GM12878 (cell line): Measurements from ENCODE around the gene CCP110. TPM values are rescaled to one million over a fixed set of nuclear protein-coding genes. Genes with fewer than 3 reads are reported as not detected.

Experiments used
- ATAC-seq: fragments of 200-7000 bp; cut with Tn5 transposase; 3 replicates; pipeline ENCODE4 v1.9.1; 2020; ENCODE audit warnings: mild to moderate bottlenecking, moderate library complexity
- BruUV-seq: library from RNA; stranded (reverse); fragments of 400-500 nt; replicated peaks from 2 replicates; lab custom pipeline; 2021; lab: Mats Ljungman, UMichigan
- CTCF ChIA-PET: fragments of 300-600 bp; sonication (Branson Sonifier 250); formaldehyde crosslinking; extraction: SDS; loops from one replicate; lab custom pipeline; 2021; ENCODE audit warnings: inconsistent platforms; lab: Yijun Ruan, JAX
- POLR2A ChIA-PET: fragments of 350-600 bp; formaldehyde crosslinking; extraction: SDS; loops from one replicate; lab custom pipeline; 2021; ENCODE audit warnings: inconsistent platforms; lab: Charles Lee
- RAD21 ChIA-PET: fragments of 300-600 bp; sonication (Branson Sonifier 250); formaldehyde crosslinking; loops from one replicate; lab custom pipeline; 2023; ENCODE audit warnings: antibody characterized with exemption; ENCODE audit not compliant: unreplicated experiment; lab: Charles Lee
- SMC1A ChIA-PET: fragments of 300-600 bp; sonication (Branson Sonifier 250); formaldehyde crosslinking; loops from one replicate; lab custom pipeline; 2023; ENCODE audit not compliant: unreplicated experiment, uncharacterized antibody; lab: Charles Lee
- DNase-seq: peaks from one replicate; pipeline ENCODE4 v3.0.0-alpha.2; 2011; ENCODE audit warnings: low read depth, low spot score
- FAIRE-seq: peaks from 3 replicates; lab custom pipeline; 2011; peaks lifted over from hg19 to GRCh38; lab: Jason Lieb, UNC
- H2AFZ ChIP-seq: 2 replicates; pipeline ENCODE4 v1.6.0; 2011; ENCODE audit warnings: low read depth, low read length, control low read depth; ENCODE audit not compliant: control insufficient read depth
- H3K27ac ChIP-seq: 2 replicates; pipeline ENCODE4 v1.5.1; 2011; ENCODE audit warnings: control low read depth; ENCODE audit not compliant: control insufficient read depth, insufficient read depth
- H3K27me3 ChIP-seq, 2 experiments: replicated peaks in 1 of 2; 2 replicates each; pipeline versions ENCODE4 v1.6.0 to v1.6.1; 2011; ENCODE audit warnings: low read length in 1 of 2; ENCODE audit not compliant: control insufficient read depth in 2 of 2, insufficient read depth in 2 of 2
- H3K36me3 ChIP-seq, 2 experiments: 2 replicates each; pipeline ENCODE4 v1.5.1; 2011; ENCODE audit warnings: low read length in 1 of 2; ENCODE audit not compliant: control insufficient read depth in 2 of 2, insufficient read depth in 2 of 2
- H3K4me1 ChIP-seq: 2 replicates; pipeline ENCODE4 v1.6.1; 2011; ENCODE audit warnings: mild to moderate bottlenecking, low read length, moderate library complexity, mixed read lengths; ENCODE audit not compliant: control insufficient read depth, insufficient read depth
- H3K4me2 ChIP-seq: 2 replicates; pipeline ENCODE4 v1.6.0; 2011; ENCODE audit warnings: control low read depth; ENCODE audit not compliant: control insufficient read depth, insufficient read depth
- H3K4me3 ChIP-seq: fragments of 200-600 bp; sonication (generic); 2 replicates; pipeline ENCODE4 v1.5.1; 2016
- H3K79me2 ChIP-seq: 2 replicates; pipeline ENCODE4 v1.6.0; 2011; ENCODE audit warnings: low read length; ENCODE audit not compliant: control insufficient read depth, insufficient read depth
- H3K9ac ChIP-seq: 2 replicates; pipeline ENCODE4 v1.8.0; 2011; ENCODE audit warnings: low read length, control low read depth, mixed read lengths; ENCODE audit not compliant: control insufficient read depth, insufficient read depth
- H3K9me3 ChIP-seq: replicated peaks from 3 replicates; pipeline ENCODE4 v1.5.1; 2011; ENCODE audit warnings: mild to moderate bottlenecking, low read length; ENCODE audit not compliant: control insufficient read depth, insufficient read depth
- H4K20me1 ChIP-seq: 2 replicates; pipeline ENCODE4 v1.6.0; 2011; ENCODE audit not compliant: control insufficient read depth, insufficient read depth
- BHLHE40 ChIP-seq, 2 experiments: fragments of 450-650 bp in 1 of 2; IDR thresholded peaks; 2 replicates each; pipeline ENCODE4 v1.6.1; 2011 to 2017; ENCODE audit warnings: low read depth in 2 of 2, borderline replicate concordance in 1 of 2, improper control_type of control experiment in 1 of 2, low read length in 1 of 2, mild to moderate bottlenecking in 1 of 2
- BRCA1 ChIP-seq: IDR thresholded peaks from 2 replicates; pipeline ENCODE4 v1.6.1; 2011; ENCODE audit warnings: low read depth, low read length, improper control_type of control experiment
- FOXK2 ChIP-seq: fragments of 450-650 bp; IDR thresholded peaks from 2 replicates; pipeline ENCODE4 v1.6.1; 2017; ENCODE audit warnings: mild to moderate bottlenecking, moderate library complexity
- IRF3 ChIP-seq: fragments of 450-650 bp; IDR thresholded peaks from 2 replicates; pipeline ENCODE4 v1.6.1; 2014; ENCODE audit warnings: mild to moderate bottlenecking
- JUND ChIP-seq: IDR thresholded peaks from 2 replicates; pipeline ENCODE4 v1.6.1; 2012; ENCODE audit warnings: low read depth, mild to moderate bottlenecking, low read length, improper control_type of control experiment, moderate library complexity
- KDM1A ChIP-seq: fragments of 200-600 bp; sonication (generic); IDR thresholded peaks from 2 replicates; pipeline ENCODE4 v1.6.1; 2016; ENCODE audit warnings: borderline replicate concordance
- NR2C1 ChIP-seq: fragments of 450-650 bp; IDR thresholded peaks from 2 replicates; pipeline ENCODE4 v1.6.1; 2017; ENCODE audit warnings: antibody characterized with exemption, mild to moderate bottlenecking, moderate library complexity
- RELA ChIP-seq: fragments of 450-650 bp; IDR thresholded peaks from 2 replicates; pipeline ENCODE4 v1.8.0; 2014; ENCODE audit warnings: borderline replicate concordance; ENCODE audit not compliant: partially characterized antibody
- SUPT20H ChIP-seq: IDR thresholded peaks from 2 replicates; pipeline ENCODE4 v1.6.1; 2011; ENCODE audit warnings: low read depth, mild to moderate bottlenecking, low read length, moderate library complexity, borderline replicate concordance; ENCODE audit not compliant: control insufficient read depth
- USF1 ChIP-seq: IDR thresholded peaks from 2 replicates; pipeline ENCODE4 v1.6.1; 2011; ENCODE audit warnings: borderline replicate concordance, low read depth, mild to moderate bottlenecking, moderate library complexity, mixed read lengths, low read length; ENCODE audit not compliant: insufficient read depth; ENCODE audit errors: extremely low read length
- ZBTB4 ChIP-seq: fragments of 450-650 bp; formaldehyde crosslinking; IDR thresholded peaks from 2 replicates; pipeline ENCODE4 v1.4.0; 2022; ENCODE audit warnings: mild to moderate bottlenecking, moderate library complexity
- ZNF384 ChIP-seq: IDR thresholded peaks from 2 replicates; pipeline ENCODE4 v1.6.1; 2012; ENCODE audit warnings: low read depth, mild to moderate bottlenecking, low read length, improper control_type of control experiment, borderline replicate concordance
- WGBS: methylation state at CpG from one replicate; pipeline ENCODE4 v1.1.6; 2016; ENCODE audit warnings: low lambda C conversion rate; ENCODE audit not compliant: insufficient replicate concordance, insufficient coverage; ENCODE audit errors: missing lambda C conversion rate; 5-methylcytosine and 5-hydroxymethylcytosine counted together
- in situ Hi-C: fragments of 300-500 bp; cut with MboI; formaldehyde crosslinking; loops from 9 replicates; pipeline ENCODE4 v1.14.3; 2018; ENCODE audit warnings: mixed read lengths
- intact Hi-C: fragments of 100-400 bp; cut with micrococcal nuclease; formaldehyde crosslinking; loops from one replicate; pipeline ENCODE4 v1.14.2; 2022; ENCODE audit not compliant: unreplicated experiment
- polyA plus RNA-seq, 11 experiments: library from polyadenylated mRNA; depleted of rRNA in 4 of 11; unstranded in 6 of 11; stranded (reverse) in 5 of 11; fragments of >200 nt; fragmentation: Nextera tagmentation in 4 of 11; fragmentation: Illumina TruSeq in 1 of 11; extraction: Ambion mirVana in 4 of 11; extraction: Trizol in 1 of 11; gene quantifications; 1 replicate in 1 of 11; 2 replicates in 10 of 11; pipeline versions ENCODE4 v1.2.1 to v1.2.3, GENCODE V29; 2011 to 2016; ENCODE audit warnings: inconsistent platforms in 2 of 11, missing spikeins in 2 of 11, low read depth in 1 of 11
- total RNA-seq, 4 experiments: library from RNA; depleted of rRNA in 3 of 4; stranded (reverse); fragments of >200 nt in 3 of 4; fragmentation: Illumina TruSeq in 1 of 4; extraction: Trizol in 1 of 4; gene quantifications; 2 replicates each; pipeline versions ENCODE4 v1.2.1 to v1.2.3, GENCODE V29; 2013 to 2021

CCP110 gene
- total and polyA plus RNA-seq, 10 of the 15 experiments (the other 5 are each of a cell fraction or from before 2014, with no cell fraction given) = 6.4 to 38.1 (median 26.7) TPM

- peak; percentile 41; the same call in 1 of the 2 replicates for TF ChIP-seq NR2C1
- TF ChIP-seq SUPT20H = no peak
- TF ChIP-seq ZNF384 = peak; percentile 67
- TF ChIP-seq, all 136 proteins: peak for 2
These were observed 3.4 kb downstream of the CCP110 start (continued) for GRCh38 chr16:19527161-19527560.

GRCh38 chr16:19528666-19529065, 4.9 kb downstream of the CCP110 start:
- POLR2A ChIA-PET = interaction anchor here (1.0 kb wide), 1 partner anchor 26 kb away, joined by 3 read pairs; no protein-coding TSS in a partner anchor
- no peaks in the 10 kb centered on the region for H3K4me1 ChIP-seq
- H3K9ac ChIP-seq = no peak overlapping the region
- no peak overlapping the region for H3K4me3 ChIP-seq
- H3K36me3 ChIP-seq = no peaks in the 10 kb centered on the region; a peak in 2 of 4 replicates
- intact Hi-C loops (no loop called here), in situ Hi-C loops (loop anchor here (10.0 kb wide), 1 partner anchor 734 kb away; the partner anchor contains the start of gene RPS15A)
- DNase-seq (no peak), FAIRE-seq (no peak), ATAC-seq (no peak)
- 100% methylated on average over 3 of the region's 3 CpGs for WGBS
- no peaks in the 10 kb centered on the region for H3K9me3 ChIP-seq
- H3K27me3 ChIP-seq = no peaks in the 10 kb centered on the region
- SMC1A ChIA-PET = interaction anchor here (1.5 to 2.2 kb wide), 2 partner anchors 9 to 27 kb away, joined by 3 to 12 read pairs; partner anchors contain the start of gene VPS35L
- peaks cover 38% of the 10 kb centered on the region for H3K79me2 ChIP-seq
- RAD21 ChIA-PET = no interaction called here
- H4K20me1 ChIP-seq = no peaks in the 10 kb centered on the region
- no peak for TF ChIP-seq JUND
- TF ChIP-seq ZBTB4 (CRISPR knock-in tag) = no peak
- TF ChIP-seq KDM1A = no peak
- TF ChIP-seq FOXK2 = no peak
- no peak for TF ChIP-seq IRF3
- no peak for TF ChIP-seq USF1
- TF ChIP-seq RELA = no peak
- no peak for TF ChIP-seq BHLHE40 (IDR thresholded peaks at IDR 0.05; ENCODE audit: borderline replicate concordance in 1 of 2, low read depth in 2 of 2, low read length in 1 of 2)
- TF ChIP-seq BRCA1 = no peak
- BruUV-seq = no TSS peak
- CTCF ChIA-PET = interaction anchor here (3.2 kb wide), 1 partner anchor 27 kb away, joined by 8 read pairs; the partner anchor contains the start of gene VPS35L
- no peak overlapping the region for H3K27ac ChIP-seq
- H2AFZ ChIP-seq = no peak overlapping the region
- no peak overlapping the region for H3K4me2 ChIP-seq
